ENCODE measurements around the gene ZNF30.
"Not testable (repeated sequence)": the region's sequence is repeated elsewhere in the genome, so short reads cannot be mapped to it uniquely, and the experiment has no call there.

ZNF30 gene

GRCh38 chr19:34960940-34961679, 34.4 kb downstream of the ZNF30 start:
- DNase-seq: no peak

- DNase-seq: peak; percentile 51
Measured at GRCh38 chr19:34961775-34962686, 35.3 kb downstream of the ZNF30 start.

- DNase-seq: peak; percentile 24
Measured at GRCh38 chr19:34962687-34963572, 36.2 kb downstream of the ZNF30 start.

GRCh38 chr19:34963573-34964406, 37.1 kb downstream of the ZNF30 start, which contains the start of gene ZNF792:
Gene ZNF792 (minus strand): TSS chr19:34964229. CDS start chr19:34963662, 567 bp downstream.
- peak; percentile 64 for DNase-seq

GRCh38 chr19:34964598-34964997, 37.9 kb downstream of the ZNF30 start:
- DNase-seq: no peak

GRCh38 chr19:34965505-34965904, 38.8 kb downstream of the ZNF30 start:
- not testable (repeated sequence) for DNase-seq

GRCh38 chr19:34967551-34967950, 40.8 kb downstream of the ZNF30 start:
- no peak for DNase-seq

GRCh38 chr19:34969721-34970120, 43.0 kb downstream of the ZNF30 start:
- no peak for DNase-seq

GRCh38 chr19:34970185-34970780, 43.6 kb downstream of the ZNF30 start:
- not testable (repeated sequence) for DNase-seq

- DNase-seq: no peak
Measured at GRCh38 chr19:34972163-34972705, 45.5 kb downstream of the ZNF30 start.

GRCh38 chr19:34974646-34975045, 47.9 kb downstream of the ZNF30 start:
- no peak for DNase-seq

- DNase-seq: no peak
Measured at GRCh38 chr19:34975056-34975455, 48.4 kb downstream of the ZNF30 start.

GRCh38 chr19:34976611-34977010, 49.9 kb downstream of the ZNF30 start:
- no peak for DNase-seq

- DNase-seq: no peak
Measured at GRCh38 chr19:34979819-34980640, 53.3 kb downstream of the ZNF30 start.

GRCh38 chr19:34982275-34982674, 55.6 kb downstream of the ZNF30 start:
- no peak for DNase-seq

- no peak for DNase-seq
Measured at GRCh38 chr19:34983786-34984185, 57.1 kb downstream of the ZNF30 start.

GRCh38 chr19:34984287-34984686, 57.6 kb downstream of the ZNF30 start:
- no peak for DNase-seq

- DNase-seq: peak; percentile 61
Measured at GRCh38 chr19:34985249-34986022, 58.7 kb downstream of the ZNF30 start.

- DNase-seq: no peak
Measured at GRCh38 chr19:34988119-34988518, 61.4 kb downstream of the ZNF30 start.
